PC-9 (cell line): ENCODE results near the gene CTNNA3.

Experiments
- CTCF ChIP-seq: fragments of 200-600 bp; sonication (generic); conservative IDR thresholded peaks from 2 replicates; pipeline ENCODE4 v1.6.1; 2017; ENCODE audit warnings: mixed run types, antibody characterized with exemption, mild to moderate bottlenecking, moderate library complexity
- EZH2 ChIP-seq: fragments of 200-600 bp; sonication (generic); IDR thresholded peaks from 2 replicates; pipeline ENCODE4 v1.8.0; 2017; ENCODE audit warnings: antibody characterized with exemption, low read depth

- TF ChIP-seq EZH2 = no peak
- TF ChIP-seq CTCF = no peak
Observed at GRCh38 chr10:67017218-67017617, 678.8 kb downstream of the CTNNA3 start.
